Peyer's patch (tissue), 4 donors: Measurements from ENCODE around the gene MBNL2. TPM values are rescaled to one million over a fixed set of nuclear protein-coding genes. Genes with fewer than 3 reads are reported as not detected.

Experiments
- DNase-seq, 3 donors: peaks; one replicate each; pipeline ENCODE4 v3.0.0-alpha.2; 2017 to 2019
- H3K27ac ChIP-seq, 4 donors: fragments of 200-600 bp; sonication (generic); one replicate each; pipeline ENCODE4 v1.5.1; 2016 to 2019
- H3K27me3 ChIP-seq, 2 donors: fragments of 200-600 bp; sonication (generic); one replicate each; pipeline ENCODE4 v1.5.1; 2019
- H3K36me3 ChIP-seq, 3 donors: fragments of 200-600 bp; sonication (generic); one replicate each; pipeline ENCODE4 v1.5.1; 2016 to 2019
- H3K4me1 ChIP-seq, 4 donors: fragments of 200-600 bp; sonication (generic); one replicate each; pipeline ENCODE4 v1.5.1; 2016 to 2019
- H3K4me3 ChIP-seq, 4 donors: fragments of 200-600 bp; sonication (generic); 1 replicate in 3 of 4; 2 replicates in 1 of 4; pipeline ENCODE4 v1.5.1; 2016 to 2019; ENCODE audit warnings: mild to moderate bottlenecking in 1 of 4
- H3K9me3 ChIP-seq, 4 donors: fragments of 200-600 bp; sonication (generic); one replicate each; pipeline ENCODE4 v1.5.1; 2016 to 2019; ENCODE audit warnings: mild to moderate bottlenecking in 1 of 4
- POLR2A ChIP-seq, 2 donors: fragments of 450-650 bp; IDR thresholded peaks; one replicate each; pipeline ENCODE4 v1.5.1; 2017; ENCODE audit warnings: antibody characterized with exemption in 2 of 2, mild to moderate bottlenecking in 2 of 2, moderate library complexity in 2 of 2
- total RNA-seq, 4 donors: library from RNA; depleted of rRNA; stranded (reverse); fragments of >200 nt; gene quantifications; one replicate each; pipeline ENCODE4 v1.1.0, GENCODE V29; 2016
- TF ChIP-seq, protein P1 (sequence below), 6 experiments: fragments of 450-650 bp in 4 of 6; fragments of 200-600 bp in 2 of 6; sonication (generic) in 1 of 6; IDR thresholded peaks; one replicate each; pipeline ENCODE4 v1.5.1; 2017 to 2019; ENCODE audit warnings: antibody characterized with exemption in 6 of 6, mild to moderate bottlenecking in 3 of 6, moderate library complexity in 1 of 6

The MBNL2 gene
- total RNA-seq, 4 donors from 2014 or later = 27.0 to 44.6 (median 36.3) TPM

DNA sequence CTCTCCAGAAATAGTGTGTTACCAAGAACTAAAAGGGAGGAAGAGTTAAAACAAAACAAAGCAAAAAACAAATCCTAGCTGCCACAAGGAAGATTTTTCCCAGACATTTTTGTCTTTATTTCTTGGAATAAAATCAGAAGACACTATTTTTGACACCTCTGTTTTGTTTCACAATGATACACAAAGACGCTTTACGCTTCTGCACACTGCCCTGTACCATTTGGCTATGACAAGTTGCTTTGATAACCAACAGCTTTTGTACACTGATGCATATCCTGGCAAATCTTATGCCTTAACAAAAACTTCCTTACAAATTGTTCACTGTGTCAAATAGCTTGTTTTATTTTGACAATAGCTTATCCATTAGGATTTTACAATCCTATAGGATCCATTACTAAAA, 108.3 kb downstream of the MBNL2 start:
- H3K27ac ChIP-seq = no peak overlapping the region
- peaks cover 0 to 4% (median 0%) of the 10 kb centered on the region in 4 donors for H3K4me1 ChIP-seq
- no peak overlapping the region for H3K4me3 ChIP-seq

DNA sequence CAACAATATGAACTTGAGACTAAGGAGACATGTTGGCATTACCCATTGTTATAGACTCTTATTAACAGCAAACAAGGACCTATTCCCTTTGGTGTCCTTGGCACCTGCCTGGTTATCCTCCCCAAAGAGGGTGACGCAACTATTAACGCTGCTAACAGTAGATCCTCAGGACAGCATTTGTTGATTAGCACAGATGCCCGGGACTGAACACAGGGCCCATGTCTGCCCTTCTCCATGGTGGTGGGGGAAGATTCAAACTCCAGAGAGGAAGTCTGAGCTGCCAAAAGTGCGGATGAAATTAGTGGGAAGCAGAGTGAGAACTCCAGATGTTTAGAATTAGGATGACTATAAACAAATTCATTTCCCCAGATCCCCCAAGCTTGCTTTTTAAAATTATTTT, 110.6 kb downstream of the MBNL2 start:
- no peak for DNase-seq
- Histone ChIP-seq H3K4me3 (no peak overlapping the region), H3K27me3 (no peaks in the 10 kb centered on the region), H3K4me1 (no peaks in the 10 kb centered on the region), H3K9me3 (no peaks in the 10 kb centered on the region), H3K27ac (no peak overlapping the region), H3K36me3 (peaks cover 0 to 9% (median 0%) of the 10 kb centered on the region in 3 donors)
- TF ChIP-seq POLR2A (IDR thresholded peaks at IDR 0.05) = no peak
- TF ChIP-seq, protein P1, sequence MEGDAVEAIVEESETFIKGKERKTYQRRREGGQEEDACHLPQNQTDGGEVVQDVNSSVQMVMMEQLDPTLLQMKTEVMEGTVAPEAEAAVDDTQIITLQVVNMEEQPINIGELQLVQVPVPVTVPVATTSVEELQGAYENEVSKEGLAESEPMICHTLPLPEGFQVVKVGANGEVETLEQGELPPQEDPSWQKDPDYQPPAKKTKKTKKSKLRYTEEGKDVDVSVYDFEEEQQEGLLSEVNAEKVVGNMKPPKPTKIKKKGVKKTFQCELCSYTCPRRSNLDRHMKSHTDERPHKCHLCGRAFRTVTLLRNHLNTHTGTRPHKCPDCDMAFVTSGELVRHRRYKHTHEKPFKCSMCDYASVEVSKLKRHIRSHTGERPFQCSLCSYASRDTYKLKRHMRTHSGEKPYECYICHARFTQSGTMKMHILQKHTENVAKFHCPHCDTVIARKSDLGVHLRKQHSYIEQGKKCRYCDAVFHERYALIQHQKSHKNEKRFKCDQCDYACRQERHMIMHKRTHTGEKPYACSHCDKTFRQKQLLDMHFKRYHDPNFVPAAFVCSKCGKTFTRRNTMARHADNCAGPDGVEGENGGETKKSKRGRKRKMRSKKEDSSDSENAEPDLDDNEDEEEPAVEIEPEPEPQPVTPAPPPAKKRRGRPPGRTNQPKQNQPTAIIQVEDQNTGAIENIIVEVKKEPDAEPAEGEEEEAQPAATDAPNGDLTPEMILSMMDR (IDR thresholded peaks at IDR 0.05) = no peak

More for the DNA sequence above, 108.3 kb downstream of the MBNL2 start:
- Histone ChIP-seq H3K36me3 (no peaks in the 10 kb centered on the region), H3K27me3 (no peaks in the 10 kb centered on the region), H3K9me3 (no peaks in the 10 kb centered on the region)
- no peak for TF ChIP-seq POLR2A (IDR thresholded peaks at IDR 0.05)
- TF ChIP-seq, protein P1 (IDR thresholded peaks at IDR 0.05) = no peak
- no peak for DNase-seq

DNA sequence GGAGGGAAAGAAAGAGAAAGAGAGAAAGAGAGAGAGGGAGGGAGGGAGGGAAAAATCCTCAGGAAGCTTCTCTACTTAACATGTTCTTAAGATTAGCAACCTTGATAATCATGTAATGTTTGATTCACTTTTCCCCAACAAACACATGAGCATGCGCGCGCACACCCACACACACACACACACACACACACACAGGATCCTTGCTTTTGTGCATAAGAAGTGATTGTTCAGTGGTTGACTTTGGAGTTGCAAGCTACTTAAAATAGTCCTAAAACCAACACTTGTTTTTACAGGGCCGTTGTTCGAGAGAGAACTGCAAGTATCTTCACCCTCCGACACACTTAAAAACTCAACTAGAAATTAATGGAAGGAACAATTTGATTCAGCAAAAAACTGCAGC, 111.8 kb downstream of the MBNL2 start:
- Histone ChIP-seq H3K27me3 (no peaks in the 10 kb centered on the region), H3K27ac (no peak overlapping the region), H3K36me3 (peaks cover 0 to 9% (median 0%) of the 10 kb centered on the region in 3 donors), H3K9me3 (no peaks in the 10 kb centered on the region), H3K4me1 (peaks cover 0 to 2% (median 0%) of the 10 kb centered on the region in 4 donors), H3K4me3 (no peak overlapping the region)
- TF ChIP-seq, protein P1 (IDR thresholded peaks at IDR 0.05) = no peak
- TF ChIP-seq POLR2A (IDR thresholded peaks at IDR 0.05) = no peak
- no peak for DNase-seq

DNA sequence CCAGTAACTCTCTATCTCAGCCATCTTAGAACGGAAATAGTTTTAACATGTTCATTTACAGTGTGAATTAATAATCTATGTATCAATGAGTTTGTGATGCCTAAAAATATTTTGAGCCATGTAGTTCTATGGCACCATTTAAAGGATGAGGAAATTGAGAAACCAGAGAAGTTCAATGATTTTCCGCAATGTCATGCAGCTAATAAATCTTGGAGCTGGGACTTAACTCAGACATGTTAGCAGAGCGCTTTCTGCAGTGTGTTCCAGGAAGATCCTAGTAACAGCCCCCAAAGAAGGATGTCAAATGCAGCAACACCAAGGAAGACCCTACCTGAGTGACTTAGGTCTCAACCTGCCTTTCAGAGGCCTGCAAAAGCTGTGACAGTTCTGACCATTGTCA, 112.6 kb downstream of the MBNL2 start:
- H3K4me3 ChIP-seq = no peak overlapping the region
- DNase-seq = no peak
- H3K27me3 ChIP-seq = no peaks in the 10 kb centered on the region
- H3K9me3 ChIP-seq = no peaks in the 10 kb centered on the region
- H3K27ac ChIP-seq = no peak overlapping the region
- TF ChIP-seq POLR2A (IDR thresholded peaks at IDR 0.05) = no peak
- TF ChIP-seq, protein P1 (IDR thresholded peaks at IDR 0.05) = no peak
- peaks cover 0 to 9% (median 0%) of the 10 kb centered on the region in 3 donors for H3K36me3 ChIP-seq
- H3K4me1 ChIP-seq = peaks cover 0 to 9% (median 0%) of the 10 kb centered on the region in 4 donors

DNA sequence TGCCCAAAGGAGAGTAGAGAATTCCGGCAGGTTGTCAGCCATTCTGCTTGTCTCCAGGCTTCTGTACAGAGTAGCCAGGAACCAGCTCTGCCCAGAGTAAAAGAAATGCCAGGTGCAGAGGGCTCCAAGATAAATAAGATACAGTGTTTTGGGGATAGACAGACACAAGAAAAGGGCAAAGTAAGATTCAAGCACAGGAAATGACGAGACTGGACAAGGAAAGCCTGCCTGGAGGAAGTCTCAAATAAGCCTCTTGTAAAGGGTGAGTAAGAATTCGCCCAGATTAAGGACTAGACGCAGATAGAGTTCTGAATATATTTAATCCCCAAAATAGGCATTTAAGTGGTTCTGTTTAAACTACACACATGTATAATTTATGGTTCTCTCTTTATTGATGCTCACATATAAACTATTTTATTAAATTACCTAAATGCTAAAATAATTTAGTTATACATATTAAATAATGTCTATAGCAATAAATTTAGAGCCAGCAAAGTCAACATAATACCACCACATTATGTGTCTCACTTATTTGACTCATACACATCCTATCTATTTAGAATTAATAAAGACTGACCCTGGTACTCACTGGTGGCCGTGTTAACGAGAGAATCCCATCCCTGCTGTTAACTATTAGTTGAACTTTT, 113.5 kb downstream of the MBNL2 start:
- no peak for DNase-seq
- Histone ChIP-seq H3K9me3 (no peaks in the 10 kb centered on the region), H3K4me3 (no peak overlapping the region), H3K4me1 (peaks cover 0 to 18% (median 0%) of the 10 kb centered on the region in 4 donors), H3K36me3 (peaks cover 0 to 9% (median 0%) of the 10 kb centered on the region in 3 donors), H3K27me3 (no peaks in the 10 kb centered on the region), H3K27ac (no peak overlapping the region)
- TF ChIP-seq POLR2A (IDR thresholded peaks at IDR 0.05) = no peak
- TF ChIP-seq, protein P1 (IDR thresholded peaks at IDR 0.05) = no peak
